ENCODE results near the gene TNNT1.

GRCh38 chr19:55171440-55171839 is 22.4 kb upstream of the TNNT1 start:
- TF ChIP-seq CTCF (IDR thresholded peaks at IDR 0.05) (no peak), USF2 (IDR thresholded peaks at IDR 0.05; ENCODE audit: borderline replicate concordance, low read depth, low read length) (no peak), TAF1 (IDR thresholded peaks at IDR 0.05; ENCODE audit: borderline replicate concordance, low read depth, low read length) (no peak), REST (IDR thresholded peaks at IDR 0.05; ENCODE audit: low read depth, low read length) (no peak), RAD21 (IDR thresholded peaks at IDR 0.05; ENCODE audit: low read length) (no peak), TCF12 (IDR thresholded peaks at IDR 0.05) (no peak), POLR2AphosphoS5 (IDR thresholded peaks at IDR 0.05; ENCODE audit: low read depth, low read length) (no peak), EP300 (IDR thresholded peaks at IDR 0.05; ENCODE audit: borderline replicate concordance in 1 of 2, low read depth in 1 of 2, low read length in 1 of 2) (no peak), RFX5 (IDR thresholded peaks at IDR 0.05; ENCODE audit: low read length) (no peak), TEAD4 (IDR thresholded peaks at IDR 0.05; ENCODE audit: borderline replicate concordance, insufficient read depth) (no peak), EZH2phosphoT487 (IDR thresholded peaks at IDR 0.05; ENCODE audit: borderline replicate concordance, low read depth) (no peak), MAX (IDR thresholded peaks at IDR 0.05; ENCODE audit: low read depth) (no peak)
